Astrocyte (in vitro differentiated cells and primary cell): ENCODE results near the gene KPNA6.

Experiments
- EZH2 ChIP-seq: IDR thresholded peaks from 2 replicates; pipeline ENCODE4 v1.6.1; 2012; ENCODE audit warnings: mild to moderate bottlenecking, low read length, inconsistent platforms; ENCODE audit not compliant: insufficient read depth
- TF ChIP-seq, protein P1 (sequence below): IDR thresholded peaks from 2 replicates; pipeline ENCODE4 v1.5.1; 2011; ENCODE audit warnings: low read depth, mild to moderate bottlenecking, inconsistent platforms, low read length, moderate library complexity; ENCODE audit not compliant: insufficient read depth

DNA sequence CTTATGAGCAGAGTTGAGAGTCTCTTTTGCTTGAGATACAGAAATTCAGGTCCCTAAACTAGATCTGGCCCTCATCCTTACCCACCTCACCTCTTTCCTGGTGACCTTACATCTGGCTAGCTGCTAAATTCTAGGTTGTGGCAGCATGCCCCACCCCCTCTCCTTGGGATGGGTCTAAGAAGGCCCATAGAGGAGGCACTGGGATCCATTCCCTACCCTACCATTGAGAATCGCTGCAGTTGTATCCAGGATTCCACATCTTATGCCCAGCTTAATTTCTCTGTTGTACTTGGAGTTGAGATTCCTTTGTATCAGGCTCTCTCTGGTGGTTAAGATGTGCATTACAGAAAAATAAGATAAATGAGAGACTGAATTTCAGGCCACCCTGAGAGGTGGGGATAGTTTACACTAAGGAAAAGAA is 44.6 kb upstream of the KPNA6 start:
- TF ChIP-seq, protein P1, sequence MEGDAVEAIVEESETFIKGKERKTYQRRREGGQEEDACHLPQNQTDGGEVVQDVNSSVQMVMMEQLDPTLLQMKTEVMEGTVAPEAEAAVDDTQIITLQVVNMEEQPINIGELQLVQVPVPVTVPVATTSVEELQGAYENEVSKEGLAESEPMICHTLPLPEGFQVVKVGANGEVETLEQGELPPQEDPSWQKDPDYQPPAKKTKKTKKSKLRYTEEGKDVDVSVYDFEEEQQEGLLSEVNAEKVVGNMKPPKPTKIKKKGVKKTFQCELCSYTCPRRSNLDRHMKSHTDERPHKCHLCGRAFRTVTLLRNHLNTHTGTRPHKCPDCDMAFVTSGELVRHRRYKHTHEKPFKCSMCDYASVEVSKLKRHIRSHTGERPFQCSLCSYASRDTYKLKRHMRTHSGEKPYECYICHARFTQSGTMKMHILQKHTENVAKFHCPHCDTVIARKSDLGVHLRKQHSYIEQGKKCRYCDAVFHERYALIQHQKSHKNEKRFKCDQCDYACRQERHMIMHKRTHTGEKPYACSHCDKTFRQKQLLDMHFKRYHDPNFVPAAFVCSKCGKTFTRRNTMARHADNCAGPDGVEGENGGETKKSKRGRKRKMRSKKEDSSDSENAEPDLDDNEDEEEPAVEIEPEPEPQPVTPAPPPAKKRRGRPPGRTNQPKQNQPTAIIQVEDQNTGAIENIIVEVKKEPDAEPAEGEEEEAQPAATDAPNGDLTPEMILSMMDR: peak; percentile 51
- no peak for TF ChIP-seq EZH2
